ENCODE data around the gene MACROH2A1.
A peak's percentile ranks its signal among the peaks of the same experiment; 100 is the strongest.

MACROH2A1 gene

DNA sequence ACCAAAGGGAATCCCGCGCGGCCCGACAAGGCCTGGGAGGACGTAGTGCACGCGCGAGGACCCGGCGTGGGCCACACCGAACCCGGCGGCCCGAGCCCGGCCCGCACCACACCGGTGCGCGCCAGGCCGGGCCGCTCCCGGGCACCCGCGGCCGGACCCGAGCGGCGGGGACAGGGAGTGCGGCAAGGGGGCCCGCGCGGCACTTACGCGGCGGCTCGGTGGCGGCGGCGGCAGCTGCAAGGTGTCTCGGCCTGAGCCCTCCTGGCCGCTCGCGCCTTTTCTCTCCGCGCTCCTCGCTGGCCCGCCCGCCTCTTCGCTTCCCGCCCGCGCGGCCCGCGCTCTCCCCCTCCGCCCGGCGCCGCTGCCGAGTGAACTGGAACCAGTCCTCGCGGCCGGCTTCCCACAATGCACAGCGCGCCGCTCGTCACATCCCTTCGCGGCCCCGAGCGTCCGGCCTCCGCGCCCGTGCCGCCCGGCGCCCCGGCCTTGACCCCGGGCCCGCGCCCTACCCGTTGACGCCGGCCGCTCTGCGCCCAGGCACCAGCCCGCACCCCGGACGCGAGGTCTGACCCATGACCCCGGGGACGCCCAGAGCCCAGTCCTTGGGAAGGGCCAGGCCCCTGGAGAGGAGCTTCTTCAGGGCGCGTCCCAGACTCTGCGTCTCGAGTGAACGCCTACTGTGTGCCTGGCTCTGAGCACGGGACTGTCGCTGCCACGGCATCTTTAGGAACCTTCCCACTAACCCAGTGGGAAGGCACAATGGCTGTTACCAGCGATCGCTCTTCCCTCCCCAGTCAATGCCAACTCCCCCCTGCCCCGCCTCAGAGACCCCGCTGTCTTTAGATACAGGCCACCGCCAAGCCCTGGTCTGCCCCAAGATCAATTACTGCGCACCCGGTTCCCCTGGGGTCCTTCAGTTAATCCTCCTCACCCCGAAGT is at the start of gene MACROH2A1:
Gene MACROH2A1 (minus strand): TSS at position 377 of the 939 bp plus-strand sequence. CDS start 10,138 bp downstream, outside the sequence.
- DNase-seq (ENCODE audit: low spot score), result peak; percentile 93

DNA sequence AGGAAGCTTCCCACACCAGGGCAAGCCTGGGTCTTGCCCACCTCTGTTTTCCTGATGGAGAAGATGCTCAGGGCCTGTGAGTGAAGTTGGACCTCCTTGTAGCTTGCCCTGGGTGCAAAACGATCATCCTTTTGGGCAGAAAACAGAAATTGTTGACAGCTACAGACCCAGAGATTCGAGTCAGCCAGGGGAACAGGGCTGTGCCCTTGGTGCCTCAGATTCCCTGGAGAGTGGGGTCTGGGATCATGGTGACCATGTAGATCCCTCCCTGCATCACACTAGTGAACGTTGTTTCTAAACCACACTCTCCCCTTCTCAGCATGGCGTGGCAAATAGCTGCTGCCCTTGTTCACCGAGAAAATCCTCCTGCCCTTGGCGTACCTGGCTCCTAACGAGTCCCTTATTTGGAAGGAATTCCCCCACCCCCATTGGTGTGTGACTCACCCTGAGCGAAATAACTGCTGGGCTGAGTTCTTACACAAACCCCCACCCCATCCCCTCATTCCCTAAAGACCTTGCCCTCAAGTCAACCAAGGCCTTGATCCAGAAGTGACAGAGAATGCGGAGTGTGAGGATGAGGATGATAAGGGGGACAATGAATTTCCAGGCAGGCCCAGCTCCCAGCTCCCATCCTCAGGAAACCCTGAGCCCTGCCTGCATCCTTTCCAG is 49.2 kb upstream of the MACROH2A1 start:
- DNase-seq (ENCODE audit: low spot score), result no peak

DNA sequence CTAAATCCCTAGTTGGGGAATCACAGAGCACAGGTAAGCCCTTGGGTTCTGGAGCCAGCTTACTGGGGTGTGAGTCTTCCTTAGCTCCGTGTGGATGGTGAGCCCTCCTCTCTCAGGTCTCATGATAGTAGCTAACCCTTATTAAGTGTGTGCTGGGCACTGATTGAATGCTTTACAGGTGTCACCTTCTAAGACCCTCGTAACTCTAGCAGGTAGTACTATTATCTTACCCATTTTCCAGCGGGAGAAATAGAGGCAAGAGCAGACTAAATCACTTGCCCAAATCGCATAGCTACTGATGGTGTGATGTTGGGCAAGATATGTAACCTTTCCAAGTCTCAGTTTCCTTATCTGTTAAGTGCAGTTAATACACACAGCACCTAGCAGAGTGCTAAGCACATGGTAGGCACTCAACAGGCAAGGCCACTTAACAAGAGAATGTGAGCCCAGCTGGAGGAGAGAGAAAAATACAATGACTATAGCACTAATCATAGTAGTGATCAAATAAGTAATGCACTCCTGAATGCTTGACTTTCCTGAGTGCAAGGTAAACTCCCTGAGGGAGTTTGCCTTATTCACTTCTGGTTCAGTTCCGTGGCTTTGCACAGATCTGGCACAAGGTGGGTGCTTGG is 48.4 kb upstream of the MACROH2A1 start, which contains the start of gene DCANP1:
Gene DCANP1 (minus strand): TSS at position 51 of the 632 bp plus-strand sequence. CDS start 240 bp downstream, outside the sequence.
- DNase-seq (ENCODE audit: low spot score), result no peak

DNA sequence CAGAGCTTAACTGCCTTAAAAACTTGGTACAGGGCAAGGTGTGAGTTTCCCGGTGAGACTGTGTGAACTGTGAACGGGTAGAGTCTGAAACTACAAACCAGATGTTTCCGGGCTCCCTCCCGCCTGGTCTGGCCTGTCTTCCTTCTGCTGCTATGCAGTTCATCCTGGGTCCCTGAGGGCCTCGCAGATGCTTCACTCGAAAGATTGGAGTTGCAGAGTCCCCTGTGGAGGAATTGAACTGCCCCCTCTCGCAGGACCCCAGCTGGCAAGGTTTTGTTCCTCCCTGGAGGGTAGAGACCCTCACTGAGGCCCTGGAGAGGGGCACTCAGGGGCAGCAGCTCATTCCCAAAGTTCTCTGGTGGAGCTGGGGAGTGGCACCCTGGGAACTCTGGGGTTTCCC is 47.6 kb upstream of the MACROH2A1 start:
- DNase-seq (ENCODE audit: low spot score), result no peak

DNA sequence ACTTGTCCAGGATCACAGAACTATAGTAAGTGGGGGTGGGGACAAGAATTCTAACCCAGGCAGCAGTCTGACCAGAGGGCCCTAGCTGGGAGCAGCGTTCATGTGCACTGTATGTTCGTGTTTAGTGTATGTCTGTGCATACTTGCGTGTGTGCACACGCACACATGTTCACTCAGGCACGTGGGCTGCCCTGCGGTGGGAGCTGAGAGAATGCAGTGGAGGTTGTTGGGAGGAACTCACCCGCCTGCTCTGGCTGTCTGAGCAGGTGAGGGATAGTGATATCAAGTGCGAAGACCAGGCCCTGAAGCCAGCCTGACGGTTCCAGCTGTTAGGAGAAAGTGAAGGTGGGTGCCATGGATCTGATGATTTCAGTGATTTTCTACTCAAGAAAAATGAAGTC is 47.2 kb upstream of the MACROH2A1 start:
- no peak for DNase-seq (ENCODE audit: low spot score)

DNA sequence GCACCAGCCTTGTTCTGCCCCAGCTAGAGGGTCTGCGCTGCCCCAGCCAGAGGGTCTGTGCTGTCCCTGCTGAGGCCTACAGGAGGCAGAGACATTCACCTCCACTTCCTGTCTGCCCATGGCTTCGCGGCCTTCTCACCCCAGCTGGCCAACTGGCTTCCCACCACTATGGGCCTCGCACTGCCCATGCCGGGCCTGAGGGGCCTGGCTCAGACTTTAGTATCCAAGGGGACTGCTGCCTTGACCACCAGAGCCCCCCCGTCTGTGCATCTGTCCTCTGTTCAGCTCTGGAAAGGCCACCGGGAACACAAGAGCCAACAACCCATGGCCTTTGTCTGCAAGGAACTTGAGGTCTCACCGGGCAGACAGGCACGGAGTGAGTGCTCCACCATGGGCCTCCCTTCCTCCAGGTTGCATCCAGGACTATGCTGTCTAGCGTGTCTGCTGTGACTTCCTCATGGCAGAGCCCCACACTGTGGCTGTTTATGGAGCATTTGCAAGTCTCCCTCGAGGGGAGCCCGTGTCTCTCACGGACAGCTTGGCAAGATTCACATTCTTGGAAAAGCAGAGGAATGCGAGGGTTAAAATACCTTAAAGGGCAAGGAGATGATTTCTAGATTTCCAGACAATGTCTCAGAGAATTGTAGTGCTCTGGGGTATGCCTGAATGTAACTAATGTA is 46.4 kb upstream of the MACROH2A1 start:
- DNase-seq (ENCODE audit: low spot score), result no peak

DNA sequence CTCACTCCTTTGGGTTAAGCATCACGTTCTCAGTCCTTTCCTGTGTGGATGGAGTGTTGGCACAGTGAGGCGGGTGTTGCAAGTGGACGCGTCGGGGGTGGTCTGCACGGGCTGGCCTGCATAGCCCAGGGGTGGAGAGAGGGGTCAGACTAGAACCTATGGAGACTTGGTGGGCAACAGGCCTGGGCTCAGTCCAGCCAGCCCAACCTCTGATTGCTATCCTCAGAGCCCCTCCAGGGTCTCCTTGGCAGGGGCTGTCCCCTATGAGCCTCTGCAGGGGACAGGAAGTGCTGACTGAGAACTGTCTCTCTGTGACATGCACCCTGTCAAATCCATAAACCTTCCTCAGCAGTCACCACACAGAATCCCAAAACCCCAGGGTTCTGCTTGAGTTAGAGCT is 45.9 kb upstream of the MACROH2A1 start:
- DNase-seq (ENCODE audit: low spot score), result no peak

DNA sequence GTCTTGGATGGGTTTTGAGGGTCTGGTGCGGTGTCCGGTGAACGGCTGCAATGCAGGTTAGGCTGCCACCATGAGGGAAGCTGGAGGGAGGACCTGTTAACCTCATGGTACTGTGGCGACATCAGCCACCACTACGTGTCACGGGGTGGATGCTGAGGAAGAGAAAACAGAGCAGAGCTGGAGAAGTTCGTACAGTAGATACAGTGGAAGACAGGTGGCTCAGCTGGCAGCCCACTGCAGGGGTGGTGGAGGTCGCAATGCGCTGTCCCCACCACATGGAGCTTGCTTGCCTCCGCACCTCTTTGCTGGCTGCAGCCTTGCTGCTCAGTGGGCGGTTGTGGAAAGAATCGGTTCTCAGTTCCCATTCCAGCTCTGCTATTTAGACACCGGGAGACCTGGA is 45.3 kb upstream of the MACROH2A1 start:
- DNase-seq (ENCODE audit: low spot score), result no peak

DNA sequence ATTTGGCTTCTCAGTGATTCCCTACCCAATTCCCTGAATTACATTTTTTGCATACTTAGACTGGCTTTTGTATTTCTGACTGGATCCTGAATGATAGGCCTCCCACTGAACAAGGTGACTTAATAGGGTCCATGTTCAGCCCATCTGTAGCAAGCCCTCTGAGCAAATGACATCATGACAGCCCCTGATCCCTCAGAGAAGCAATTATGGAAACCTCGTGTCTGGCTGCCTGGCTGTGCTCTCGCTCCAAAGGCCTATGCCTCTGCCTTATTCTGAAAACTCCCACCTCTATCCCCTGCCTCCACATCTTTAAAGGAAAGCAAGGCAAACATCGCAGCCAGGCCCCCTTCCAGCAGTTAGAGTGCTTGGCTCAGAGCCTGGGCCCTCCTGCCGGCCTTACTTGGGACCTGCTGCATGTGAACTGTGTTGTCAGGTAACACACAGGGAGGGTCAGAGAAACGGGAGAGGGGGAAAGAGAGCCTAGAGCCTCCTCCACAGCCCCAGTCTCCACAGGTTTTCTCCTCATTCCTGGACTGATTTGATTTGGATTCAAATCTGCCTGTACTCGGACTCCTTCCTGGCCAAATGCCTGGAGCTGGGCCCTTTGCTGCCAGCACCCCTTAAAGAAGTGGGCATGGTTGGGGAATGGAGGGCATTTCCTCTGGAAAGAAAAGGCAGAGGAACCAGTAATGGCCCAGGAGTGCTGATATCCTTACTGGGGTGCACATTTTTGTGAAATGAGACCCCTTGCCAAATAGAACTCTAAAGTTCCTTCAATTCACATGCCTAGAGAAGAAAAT is 44.3 kb upstream of the MACROH2A1 start:
- no peak for DNase-seq (ENCODE audit: low spot score)

DNA sequence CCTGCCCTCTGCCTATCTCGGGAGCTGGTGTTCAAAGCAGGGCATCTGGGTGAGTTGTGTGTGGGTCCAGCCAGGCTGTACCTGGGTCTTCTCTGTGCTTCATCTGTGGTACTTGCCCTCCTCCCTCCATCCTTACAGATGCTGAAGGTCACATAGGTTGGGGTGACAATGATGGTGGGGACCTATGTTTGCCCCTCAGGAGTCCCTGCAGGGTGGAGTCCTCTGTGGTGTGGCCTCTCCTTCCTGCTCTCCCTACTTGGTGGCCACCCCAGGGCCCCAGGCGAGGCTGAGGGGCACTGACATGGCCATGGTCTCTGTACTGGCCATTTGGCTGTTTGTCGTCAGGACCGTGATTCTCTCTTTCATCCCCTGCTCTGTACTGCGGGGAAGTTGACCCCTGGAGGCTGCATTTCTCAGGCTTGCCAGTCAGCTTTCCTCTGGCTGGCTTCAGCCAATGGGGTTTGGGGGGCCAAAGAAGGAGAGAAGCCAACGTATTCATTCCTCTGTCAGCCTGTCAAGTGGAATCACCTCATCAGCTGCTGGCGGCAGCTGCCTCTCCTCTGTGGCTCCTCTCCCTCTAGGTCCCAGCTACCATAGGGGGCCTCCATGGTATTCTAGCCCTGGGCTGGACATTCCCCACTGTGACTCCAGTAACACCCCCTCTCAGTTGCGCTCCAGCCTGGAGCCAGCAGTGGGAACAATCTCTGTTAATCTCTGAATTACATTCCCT is 43.6 kb upstream of the MACROH2A1 start:
- no peak for DNase-seq (ENCODE audit: low spot score)

DNA sequence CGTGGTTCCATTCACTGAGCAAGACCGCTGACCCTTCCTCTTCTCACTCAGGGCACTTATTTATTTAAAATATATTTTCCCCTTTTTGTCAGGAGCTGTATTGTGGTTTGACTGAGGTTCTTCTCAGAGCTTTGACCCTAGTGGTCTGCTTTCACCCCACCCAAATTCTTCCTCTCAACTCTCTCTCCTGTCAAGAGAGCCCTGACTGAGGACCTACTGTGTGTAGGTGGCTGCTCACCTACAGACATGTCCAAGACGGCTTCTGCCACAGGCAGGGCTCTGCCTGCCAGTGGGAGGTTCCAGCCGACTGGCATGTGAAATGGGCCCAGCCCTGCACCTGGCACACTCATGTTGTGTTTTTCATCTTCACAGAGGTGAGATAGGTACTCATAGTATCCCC is 42.9 kb upstream of the MACROH2A1 start:
- DNase-seq (ENCODE audit: low spot score), result no peak

DNA sequence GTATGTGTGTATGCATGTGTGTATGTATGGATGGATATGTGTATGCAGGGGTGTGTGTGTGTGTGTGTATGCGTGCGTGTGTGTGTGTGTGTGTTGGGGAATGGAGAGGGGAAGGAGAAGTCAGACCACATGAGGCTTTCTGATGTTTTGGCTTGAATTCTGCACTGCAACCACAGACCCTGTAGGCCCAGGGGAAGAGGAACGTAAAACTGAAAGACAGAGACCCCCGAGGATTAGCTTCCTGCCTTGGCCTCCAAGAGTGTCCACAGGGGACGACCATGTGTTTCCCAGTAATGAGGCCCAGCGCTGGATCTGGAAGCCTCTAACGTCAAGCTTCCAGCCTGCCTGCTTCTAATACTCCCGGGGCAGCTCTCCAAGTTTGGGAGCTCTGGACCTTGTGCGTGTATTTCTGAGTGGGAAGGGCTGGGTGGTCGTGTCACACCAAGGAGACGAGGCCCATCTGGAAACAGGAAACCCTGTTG is 42.4 kb upstream of the MACROH2A1 start:
- DNase-seq (ENCODE audit: low spot score), result no peak

DNA sequence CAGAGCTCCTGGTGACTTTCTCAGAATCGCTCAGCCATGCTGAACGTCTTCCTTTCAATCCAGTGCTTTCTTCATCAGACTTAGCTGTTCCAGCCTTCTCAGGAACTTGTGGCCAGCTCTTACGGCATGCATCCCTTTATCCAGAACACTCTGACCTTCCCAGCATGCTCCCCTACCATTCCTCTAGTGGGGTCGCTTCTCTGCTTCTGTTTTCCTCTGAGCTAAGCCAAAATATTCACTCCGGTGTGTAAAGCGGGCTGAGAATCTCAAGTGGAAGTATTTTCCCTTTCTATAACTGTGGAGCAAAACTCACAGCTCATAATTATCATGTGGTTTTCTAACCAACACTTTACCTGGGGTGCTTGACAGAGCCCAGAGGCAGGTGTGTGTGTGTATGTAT is 41.9 kb upstream of the MACROH2A1 start:
- no peak for DNase-seq (ENCODE audit: low spot score)

DNA sequence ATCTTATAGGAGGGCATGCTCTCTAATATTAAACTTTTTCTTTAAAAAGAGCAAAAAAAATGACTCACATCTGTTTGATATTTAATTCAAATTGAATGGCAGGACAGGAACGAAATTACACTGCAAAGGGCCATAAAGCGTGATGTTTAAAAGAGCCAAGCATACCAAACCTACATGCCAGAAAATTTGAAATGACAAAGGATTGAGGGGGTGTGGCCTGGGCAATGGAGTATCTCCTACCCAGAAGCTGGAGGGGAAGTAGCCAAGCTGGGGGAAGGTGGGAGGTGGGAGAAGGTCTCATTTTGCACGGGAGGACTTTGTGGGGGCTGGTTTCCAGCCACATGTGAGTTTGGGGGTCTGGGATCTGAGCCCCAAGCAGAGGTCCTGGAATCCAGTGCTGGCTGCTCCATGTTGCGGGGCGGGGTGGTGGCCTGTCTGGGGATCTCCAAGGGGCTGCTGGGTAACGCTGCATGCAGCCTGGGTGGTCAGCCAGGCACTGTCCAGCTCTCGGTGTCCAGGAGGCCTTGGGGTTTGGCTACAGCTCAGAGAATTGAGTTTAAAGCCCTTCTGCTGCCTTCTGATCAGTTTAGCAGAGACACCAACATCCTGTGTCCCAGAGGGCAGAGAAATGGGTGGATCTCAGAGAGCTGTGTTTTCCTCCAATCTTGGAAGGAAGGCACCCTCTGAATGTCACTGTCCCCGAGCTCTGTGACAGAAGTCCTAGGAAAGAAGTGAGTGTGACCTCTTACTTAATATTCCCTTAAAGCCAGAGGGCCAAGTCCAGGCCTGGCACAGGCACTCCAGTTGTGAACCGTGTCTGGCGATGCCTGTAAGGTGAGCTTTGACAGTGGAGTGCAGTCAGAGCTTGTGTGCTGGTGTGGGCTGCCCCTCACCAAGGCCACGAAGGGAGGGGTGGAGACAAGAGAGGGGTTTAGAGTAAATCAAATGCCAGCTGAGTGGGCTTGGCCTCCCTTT is 40.5 kb upstream of the MACROH2A1 start:
- DNase-seq (ENCODE audit: low spot score), result peak; percentile 12

DNA sequence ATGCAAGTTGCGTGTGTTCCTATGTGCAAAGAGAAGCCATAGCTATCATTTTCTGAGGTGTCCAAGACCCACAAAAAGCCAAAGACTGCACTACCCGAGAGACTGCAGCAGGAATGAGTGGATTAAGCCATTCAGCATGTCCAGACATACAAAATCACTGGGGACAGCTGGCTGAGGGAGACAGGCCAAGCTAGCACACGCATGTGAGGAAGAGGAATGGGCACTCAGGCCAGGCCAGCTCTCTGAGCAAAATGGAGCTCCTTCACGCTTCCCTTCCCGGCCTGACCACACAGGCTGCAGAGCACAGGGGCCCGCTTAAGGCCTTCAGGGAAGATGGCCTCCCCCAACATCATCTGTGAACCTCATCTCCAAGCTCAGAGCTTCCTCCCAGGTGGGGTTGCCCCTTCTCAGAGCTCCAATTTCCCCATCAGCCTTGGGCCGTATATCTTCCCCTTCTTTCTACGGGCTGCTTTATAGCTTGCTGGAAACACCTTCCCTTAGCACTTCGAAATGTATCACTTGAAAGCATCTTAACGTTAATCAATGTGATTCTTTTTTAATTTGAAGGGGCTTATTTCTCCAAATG is 39.7 kb upstream of the MACROH2A1 start:
- DNase-seq (ENCODE audit: low spot score), result peak; percentile 15

DNA sequence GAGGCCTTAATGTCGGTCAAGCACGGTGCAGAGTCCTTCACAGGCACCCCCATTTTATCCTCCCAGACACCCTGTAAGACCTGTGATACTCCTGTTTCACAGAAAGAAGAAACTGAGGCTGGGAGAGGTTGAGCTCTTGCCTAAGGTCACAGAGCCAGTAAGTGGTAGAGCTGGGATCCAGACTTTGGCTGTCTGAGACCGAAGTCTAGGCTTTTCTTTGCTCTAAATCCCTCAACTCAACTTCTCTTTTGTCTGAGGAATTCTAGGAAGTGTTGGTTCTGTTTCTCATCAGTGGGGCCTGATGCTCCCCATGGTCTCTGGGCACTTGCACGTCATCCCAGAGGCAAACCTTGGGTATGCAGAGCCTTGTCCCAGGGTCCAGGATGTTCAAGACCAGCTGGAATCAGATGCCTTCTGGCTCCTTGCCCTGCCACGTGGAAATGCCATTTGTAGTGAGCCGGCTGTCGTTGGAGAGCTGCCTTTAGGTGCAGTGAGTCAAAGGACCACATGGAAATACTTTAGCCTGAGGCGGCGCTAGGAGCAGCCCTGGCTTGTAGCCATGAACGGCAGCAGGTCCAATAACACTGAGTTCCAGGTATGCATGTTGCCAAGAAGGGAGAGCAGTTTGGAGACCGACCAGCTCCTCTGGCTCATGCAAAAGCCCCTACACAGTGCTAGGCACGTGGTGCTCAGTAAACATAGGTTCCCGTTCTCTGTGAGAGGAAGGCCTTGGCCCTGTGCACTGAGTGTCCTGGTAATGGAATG is 38.9 kb upstream of the MACROH2A1 start:
- DNase-seq (ENCODE audit: low spot score), result peak; percentile 28

DNA sequence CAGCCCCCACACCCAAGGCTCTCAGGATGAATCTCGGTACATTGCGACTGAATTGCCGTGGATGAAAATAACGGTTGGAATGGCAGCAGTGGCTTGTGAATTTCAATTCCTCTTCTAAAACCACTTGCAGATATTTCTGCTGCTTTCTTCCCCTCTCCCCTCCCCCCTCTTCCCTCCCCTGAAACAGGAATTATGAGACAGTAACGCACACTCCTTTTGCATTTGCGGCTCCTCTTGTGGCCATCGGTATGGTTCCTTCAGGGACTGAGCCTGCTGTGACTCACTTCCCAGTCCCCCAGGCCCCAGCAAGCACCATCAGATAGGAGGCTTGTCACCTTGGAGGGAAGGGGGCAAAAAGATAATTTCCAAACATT is 38.4 kb upstream of the MACROH2A1 start:
- DNase-seq (ENCODE audit: low spot score), result no peak

DNA sequence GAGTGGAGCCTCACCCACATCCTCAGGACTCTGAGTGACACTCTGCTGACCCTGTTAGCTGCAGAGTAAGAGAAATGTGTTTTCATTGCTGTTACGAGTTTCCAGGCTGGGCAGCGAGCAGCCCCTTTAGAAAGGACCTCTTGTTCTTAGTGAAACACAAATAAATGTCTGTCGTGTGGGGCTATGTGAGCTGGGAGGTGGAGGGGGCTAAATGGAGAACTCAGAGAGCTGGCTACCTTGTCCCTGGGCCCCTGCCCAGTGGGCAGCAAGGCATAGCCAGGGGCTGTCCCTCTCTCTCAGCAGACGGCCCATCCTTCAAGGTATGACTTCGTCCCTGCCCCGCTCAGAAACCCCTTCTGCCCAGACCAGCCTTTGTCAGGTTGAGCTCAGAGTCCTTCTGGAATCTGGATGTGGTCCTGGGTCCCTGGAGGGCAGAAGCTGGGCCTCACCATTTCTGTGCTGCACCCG is 38.0 kb upstream of the MACROH2A1 start:
- no peak for DNase-seq (ENCODE audit: low spot score)
